Measurements from ENCODE around the gene CHI3L2. TPM values are rescaled to one million over a fixed set of nuclear protein-coding genes. Genes with fewer than 3 reads are reported as not detected.

CHI3L2 gene
- total and polyA plus RNA-seq, 2 experiments from 2014 or later, result 0.68 TPM; not detected in 1

DNA sequence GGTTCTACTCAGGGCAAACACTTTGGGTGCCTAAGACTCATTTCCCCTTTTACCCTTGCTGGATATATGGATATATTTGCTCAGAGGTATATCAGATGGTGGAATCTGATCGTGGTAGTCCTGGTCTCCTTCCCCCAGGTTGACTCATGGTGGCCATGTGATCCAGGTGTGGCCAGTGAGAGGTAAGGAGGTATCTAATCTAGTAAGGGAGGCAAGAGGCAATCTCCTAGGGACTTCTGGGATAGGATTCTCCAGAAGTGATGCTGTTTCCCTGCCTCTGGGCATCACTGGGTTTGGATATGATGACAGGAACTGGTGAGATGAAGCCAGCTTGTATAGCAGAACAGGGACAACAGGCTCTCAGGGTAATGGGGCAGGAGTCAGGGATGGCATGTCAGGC lies 18.6 kb upstream of the CHI3L2 start:
- H3K27ac Mint-ChIP-seq, result no peak overlapping the region
- H3K4me1 Mint-ChIP-seq, result peaks cover 10% of the 10 kb centered on the region
- no peaks in the 10 kb centered on the region; the same call in 2 of the 3 replicates for H3K9me3 Mint-ChIP-seq

More for the DNA sequence above, 18.6 kb upstream of the CHI3L2 start:
- TF ChIP-seq STAT1 (IDR thresholded peaks at IDR 0.05; ENCODE audit: unreplicated experiment) (no peak), ZNF331 (CRISPR knock-in tag; IDR thresholded peaks at IDR 0.05; ENCODE audit: low read depth) (no peak), POLR2AphosphoS5 (IDR thresholded peaks at IDR 0.05; ENCODE audit: low read depth) (no peak), EZH2 (IDR thresholded peaks at IDR 0.05; ENCODE audit: low read depth, unreplicated experiment) (no peak), CREB1 (CRISPR knock-in tag; IDR thresholded peaks at IDR 0.05; ENCODE audit: low read depth) (no peak), ZNF114 (CRISPR knock-in tag; IDR thresholded peaks at IDR 0.05) (no peak), JUNB (IDR thresholded peaks at IDR 0.05; ENCODE audit: unreplicated experiment) (no peak), NANOG (IDR thresholded peaks at IDR 0.05; ENCODE audit: borderline replicate concordance) (no peak), EZH2phosphoT487 (IDR thresholded peaks at IDR 0.05; ENCODE audit: unreplicated experiment) (no peak)
- TF ChIP-seq, protein P1, sequence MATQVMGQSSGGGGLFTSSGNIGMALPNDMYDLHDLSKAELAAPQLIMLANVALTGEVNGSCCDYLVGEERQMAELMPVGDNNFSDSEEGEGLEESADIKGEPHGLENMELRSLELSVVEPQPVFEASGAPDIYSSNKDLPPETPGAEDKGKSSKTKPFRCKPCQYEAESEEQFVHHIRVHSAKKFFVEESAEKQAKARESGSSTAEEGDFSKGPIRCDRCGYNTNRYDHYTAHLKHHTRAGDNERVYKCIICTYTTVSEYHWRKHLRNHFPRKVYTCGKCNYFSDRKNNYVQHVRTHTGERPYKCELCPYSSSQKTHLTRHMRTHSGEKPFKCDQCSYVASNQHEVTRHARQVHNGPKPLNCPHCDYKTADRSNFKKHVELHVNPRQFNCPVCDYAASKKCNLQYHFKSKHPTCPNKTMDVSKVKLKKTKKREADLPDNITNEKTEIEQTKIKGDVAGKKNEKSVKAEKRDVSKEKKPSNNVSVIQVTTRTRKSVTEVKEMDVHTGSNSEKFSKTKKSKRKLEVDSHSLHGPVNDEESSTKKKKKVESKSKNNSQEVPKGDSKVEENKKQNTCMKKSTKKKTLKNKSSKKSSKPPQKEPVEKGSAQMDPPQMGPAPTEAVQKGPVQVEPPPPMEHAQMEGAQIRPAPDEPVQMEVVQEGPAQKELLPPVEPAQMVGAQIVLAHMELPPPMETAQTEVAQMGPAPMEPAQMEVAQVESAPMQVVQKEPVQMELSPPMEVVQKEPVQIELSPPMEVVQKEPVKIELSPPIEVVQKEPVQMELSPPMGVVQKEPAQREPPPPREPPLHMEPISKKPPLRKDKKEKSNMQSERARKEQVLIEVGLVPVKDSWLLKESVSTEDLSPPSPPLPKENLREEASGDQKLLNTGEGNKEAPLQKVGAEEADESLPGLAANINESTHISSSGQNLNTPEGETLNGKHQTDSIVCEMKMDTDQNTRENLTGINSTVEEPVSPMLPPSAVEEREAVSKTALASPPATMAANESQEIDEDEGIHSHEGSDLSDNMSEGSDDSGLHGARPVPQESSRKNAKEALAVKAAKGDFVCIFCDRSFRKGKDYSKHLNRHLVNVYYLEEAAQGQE (IDR thresholded peaks at IDR 0.05; ENCODE audit: unreplicated experiment), result no peak
- TF ChIP-seq, protein P2, sequence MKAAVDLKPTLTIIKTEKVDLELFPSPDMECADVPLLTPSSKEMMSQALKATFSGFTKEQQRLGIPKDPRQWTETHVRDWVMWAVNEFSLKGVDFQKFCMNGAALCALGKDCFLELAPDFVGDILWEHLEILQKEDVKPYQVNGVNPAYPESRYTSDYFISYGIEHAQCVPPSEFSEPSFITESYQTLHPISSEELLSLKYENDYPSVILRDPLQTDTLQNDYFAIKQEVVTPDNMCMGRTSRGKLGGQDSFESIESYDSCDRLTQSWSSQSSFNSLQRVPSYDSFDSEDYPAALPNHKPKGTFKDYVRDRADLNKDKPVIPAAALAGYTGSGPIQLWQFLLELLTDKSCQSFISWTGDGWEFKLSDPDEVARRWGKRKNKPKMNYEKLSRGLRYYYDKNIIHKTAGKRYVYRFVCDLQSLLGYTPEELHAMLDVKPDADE (IDR thresholded peaks at IDR 0.05), result no peak
- TF ChIP-seq, protein P3, sequence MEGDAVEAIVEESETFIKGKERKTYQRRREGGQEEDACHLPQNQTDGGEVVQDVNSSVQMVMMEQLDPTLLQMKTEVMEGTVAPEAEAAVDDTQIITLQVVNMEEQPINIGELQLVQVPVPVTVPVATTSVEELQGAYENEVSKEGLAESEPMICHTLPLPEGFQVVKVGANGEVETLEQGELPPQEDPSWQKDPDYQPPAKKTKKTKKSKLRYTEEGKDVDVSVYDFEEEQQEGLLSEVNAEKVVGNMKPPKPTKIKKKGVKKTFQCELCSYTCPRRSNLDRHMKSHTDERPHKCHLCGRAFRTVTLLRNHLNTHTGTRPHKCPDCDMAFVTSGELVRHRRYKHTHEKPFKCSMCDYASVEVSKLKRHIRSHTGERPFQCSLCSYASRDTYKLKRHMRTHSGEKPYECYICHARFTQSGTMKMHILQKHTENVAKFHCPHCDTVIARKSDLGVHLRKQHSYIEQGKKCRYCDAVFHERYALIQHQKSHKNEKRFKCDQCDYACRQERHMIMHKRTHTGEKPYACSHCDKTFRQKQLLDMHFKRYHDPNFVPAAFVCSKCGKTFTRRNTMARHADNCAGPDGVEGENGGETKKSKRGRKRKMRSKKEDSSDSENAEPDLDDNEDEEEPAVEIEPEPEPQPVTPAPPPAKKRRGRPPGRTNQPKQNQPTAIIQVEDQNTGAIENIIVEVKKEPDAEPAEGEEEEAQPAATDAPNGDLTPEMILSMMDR (conservative IDR thresholded peaks at IDR 0.05; ENCODE audit: low read depth in 2 of 2), result no peak
- TF ChIP-seq, protein P4, sequence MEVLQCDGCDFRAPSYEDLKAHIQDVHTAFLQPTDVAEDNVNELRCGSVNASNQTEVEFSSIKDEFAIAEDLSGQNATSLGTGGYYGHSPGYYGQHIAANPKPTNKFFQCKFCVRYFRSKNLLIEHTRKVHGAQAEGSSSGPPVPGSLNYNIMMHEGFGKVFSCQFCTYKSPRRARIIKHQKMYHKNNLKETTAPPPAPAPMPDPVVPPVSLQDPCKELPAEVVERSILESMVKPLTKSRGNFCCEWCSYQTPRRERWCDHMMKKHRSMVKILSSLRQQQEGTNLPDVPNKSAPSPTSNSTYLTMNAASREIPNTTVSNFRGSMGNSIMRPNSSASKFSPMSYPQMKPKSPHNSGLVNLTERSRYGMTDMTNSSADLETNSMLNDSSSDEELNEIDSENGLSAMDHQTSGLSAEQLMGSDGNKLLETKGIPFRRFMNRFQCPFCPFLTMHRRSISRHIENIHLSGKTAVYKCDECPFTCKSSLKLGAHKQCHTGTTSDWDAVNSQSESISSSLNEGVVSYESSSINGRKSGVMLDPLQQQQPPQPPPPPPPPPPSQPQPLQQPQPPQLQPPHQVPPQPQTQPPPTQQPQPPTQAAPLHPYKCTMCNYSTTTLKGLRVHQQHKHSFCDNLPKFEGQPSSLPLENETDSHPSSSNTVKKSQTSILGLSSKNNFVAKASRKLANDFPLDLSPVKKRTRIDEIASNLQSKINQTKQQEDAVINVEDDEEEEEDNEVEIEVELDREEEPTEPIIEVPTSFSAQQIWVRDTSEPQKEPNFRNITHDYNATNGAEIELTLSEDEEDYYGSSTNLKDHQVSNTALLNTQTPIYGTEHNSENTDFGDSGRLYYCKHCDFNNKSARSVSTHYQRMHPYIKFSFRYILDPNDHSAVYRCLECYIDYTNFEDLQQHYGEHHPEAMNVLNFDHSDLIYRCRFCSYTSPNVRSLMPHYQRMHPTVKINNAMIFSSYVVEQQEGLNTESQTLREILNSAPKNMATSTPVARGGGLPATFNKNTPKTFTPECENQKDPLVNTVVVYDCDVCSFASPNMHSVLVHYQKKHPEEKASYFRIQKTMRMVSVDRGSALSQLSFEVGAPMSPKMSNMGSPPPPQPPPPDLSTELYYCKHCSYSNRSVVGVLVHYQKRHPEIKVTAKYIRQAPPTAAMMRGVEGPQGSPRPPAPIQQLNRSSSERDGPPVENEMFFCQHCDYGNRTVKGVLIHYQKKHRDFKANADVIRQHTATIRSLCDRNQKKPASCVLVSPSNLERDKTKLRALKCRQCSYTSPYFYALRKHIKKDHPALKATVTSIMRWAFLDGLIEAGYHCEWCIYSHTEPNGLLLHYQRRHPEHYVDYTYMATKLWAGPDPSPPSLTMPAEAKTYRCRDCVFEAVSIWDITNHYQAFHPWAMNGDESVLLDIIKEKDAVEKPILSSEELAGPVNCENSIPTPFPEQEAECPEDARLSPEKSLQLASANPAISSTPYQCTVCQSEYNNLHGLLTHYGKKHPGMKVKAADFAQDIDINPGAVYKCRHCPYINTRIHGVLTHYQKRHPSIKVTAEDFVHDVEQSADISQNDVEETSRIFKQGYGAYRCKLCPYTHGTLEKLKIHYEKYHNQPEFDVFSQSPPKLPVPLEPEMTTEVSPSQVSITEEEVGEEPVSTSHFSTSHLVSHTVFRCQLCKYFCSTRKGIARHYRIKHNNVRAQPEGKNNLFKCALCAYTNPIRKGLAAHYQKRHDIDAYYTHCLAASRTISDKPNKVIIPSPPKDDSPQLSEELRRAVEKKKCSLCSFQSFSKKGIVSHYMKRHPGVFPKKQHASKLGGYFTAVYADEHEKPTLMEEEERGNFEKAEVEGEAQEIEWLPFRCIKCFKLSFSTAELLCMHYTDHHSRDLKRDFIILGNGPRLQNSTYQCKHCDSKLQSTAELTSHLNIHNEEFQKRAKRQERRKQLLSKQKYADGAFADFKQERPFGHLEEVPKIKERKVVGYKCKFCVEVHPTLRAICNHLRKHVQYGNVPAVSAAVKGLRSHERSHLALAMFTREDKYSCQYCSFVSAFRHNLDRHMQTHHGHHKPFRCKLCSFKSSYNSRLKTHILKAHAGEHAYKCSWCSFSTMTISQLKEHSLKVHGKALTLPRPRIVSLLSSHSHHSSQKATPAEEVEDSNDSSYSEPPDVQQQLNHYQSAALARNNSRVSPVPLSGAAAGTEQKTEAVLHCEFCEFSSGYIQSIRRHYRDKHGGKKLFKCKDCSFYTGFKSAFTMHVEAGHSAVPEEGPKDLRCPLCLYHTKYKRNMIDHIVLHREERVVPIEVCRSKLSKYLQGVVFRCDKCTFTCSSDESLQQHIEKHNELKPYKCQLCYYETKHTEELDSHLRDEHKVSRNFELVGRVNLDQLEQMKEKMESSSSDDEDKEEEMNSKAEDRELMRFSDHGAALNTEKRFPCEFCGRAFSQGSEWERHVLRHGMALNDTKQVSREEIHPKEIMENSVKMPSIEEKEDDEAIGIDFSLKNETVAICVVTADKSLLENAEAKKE (CRISPR knock-in tag; IDR thresholded peaks at IDR 0.05), result no peak
- no peaks in the 10 kb centered on the region; the same call in 2 of the 3 replicates for H3K36me3 Mint-ChIP-seq (ENCODE audit: low read depth)
- DNase-seq (ENCODE audit: low spot score) (no peak), ATAC-seq (no peak)
- Histone ChIP-seq H3K36me3 (ENCODE audit: insufficient read depth) (no peaks in the 10 kb centered on the region), H3K4me1 (ENCODE audit: insufficient read depth) (peaks cover 5% of the 10 kb centered on the region), H3K79me2 (replicated peaks; ENCODE audit: insufficient read depth) (no peaks in the 10 kb centered on the region), H2AFZ (no peak overlapping the region), H3K4me2 (no peak overlapping the region), H4K20me1 (replicated peaks; ENCODE audit: insufficient read depth) (no peaks in the 10 kb centered on the region), H3K27ac (ENCODE audit: low read depth) (no peak overlapping the region), H3K27me3 (ENCODE audit: insufficient read depth) (peaks cover 25% of the 10 kb centered on the region), H3K9me2 (ENCODE audit: insufficient read depth) (peaks cover 20% of the 10 kb centered on the region), H3F3A (replicated peaks; ENCODE audit: low read depth) (no peaks in the 10 kb centered on the region), H3K4me3 (no peak overlapping the region)
- H3K27me3 Mint-ChIP-seq (ENCODE audit: insufficient read depth, low read depth, poor library complexity), result peaks cover 14% of the 10 kb centered on the region
- H3K4me3 Mint-ChIP-seq, result no peak overlapping the region

Measured in GM23338 (cell line).